Transverse colon (tissue), 4 donors: ENCODE data around the gene CUL2. TPM values are rescaled to one million over a fixed set of nuclear protein-coding genes. Genes with fewer than 3 reads are reported as not detected.

Experiments used
- DNase-seq: peaks from one replicate; pipeline ENCODE4 v3.0.0-alpha.2; 2019
- H3K27ac ChIP-seq, 4 donors: fragments of 200-600 bp; sonication (generic); 2 replicates each; pipeline ENCODE4 v1.5.1; 2016 to 2018; ENCODE audit warnings: inconsistent platforms in 4 of 4
- H3K27me3 ChIP-seq: fragments of 200-600 bp; sonication (generic); 2 replicates; pipeline ENCODE4 v1.5.1; 2017; ENCODE audit warnings: inconsistent platforms
- H3K36me3 ChIP-seq, 4 donors: fragments of 200-600 bp; sonication (generic); 2 replicates each; pipeline ENCODE4 v1.5.1; 2017 to 2019; ENCODE audit warnings: inconsistent platforms in 4 of 4
- H3K4me1 ChIP-seq, 4 donors: fragments of 200-600 bp; sonication (generic); 2 replicates each; pipeline ENCODE4 v1.5.1; 2017 to 2020; ENCODE audit warnings: inconsistent platforms in 4 of 4
- H3K4me3 ChIP-seq, 4 donors: fragments of 200-600 bp; sonication (generic); 1 replicate in 1 of 4; 2 replicates in 3 of 4; pipeline versions ENCODE4 v1.5.1 to v1.6.1; 2017 to 2019; ENCODE audit warnings: inconsistent platforms in 4 of 4
- H3K9me3 ChIP-seq, 2 donors: fragments of 200-600 bp; sonication (generic); 2 replicates each; pipeline ENCODE4 v1.5.1; 2017 to 2019; ENCODE audit warnings: inconsistent platforms in 2 of 2
- EP300 ChIP-seq: sonication (generic); formaldehyde crosslinking; IDR thresholded peaks from one replicate; pipeline ENCODE4 v1.6.1; 2017; ENCODE audit warnings: antibody characterized with exemption, low read depth
- POLR2A ChIP-seq: fragments of 450-650 bp; IDR thresholded peaks from one replicate; pipeline ENCODE4 v1.6.1; 2016; ENCODE audit warnings: antibody characterized with exemption, mild to moderate bottlenecking, moderate library complexity
- POLR2AphosphoS5 ChIP-seq, 3 donors: sonication (generic); formaldehyde crosslinking; IDR thresholded peaks; one replicate each; pipeline ENCODE4 v1.6.1; 2016; ENCODE audit warnings: antibody characterized with exemption in 3 of 3
- WGBS, 2 donors: methylation state at CpG; one replicate each; pipeline ENCODE4 v1.1.5; 2018; ENCODE audit warnings: low coverage in 1 of 2; 5-methylcytosine and 5-hydroxymethylcytosine counted together
- in situ Hi-C, 4 donors: fragments of 200-750 bp; cut with MboI; loops; one replicate each; pipeline versions ENCODE4 v1.15.0 to v1.15.1; 2017; ENCODE audit warnings: low sequenced_read_pairs in 3 of 4, low pct_ligation_motif_present in 1 of 4, low pct_unique_long_range_greater_than_20kb in 1 of 4
- intact Hi-C: fragments of 100-400 bp; cut with DNase I; formaldehyde crosslinking; loops from one replicate; pipeline ENCODE4 v1.15.1; 2023; ENCODE audit warnings: low total_unique reads
- total RNA-seq, 4 donors: library from RNA; depleted of rRNA; stranded (reverse); fragments of >200 nt; gene quantifications; one replicate each; pipeline ENCODE4 v1.1.0, GENCODE V29; 2016
- TF ChIP-seq, protein P1 (sequence below), 5 experiments: fragments of 200-600 bp in 3 of 5; fragments of 450-650 bp in 2 of 5; sonication (generic) in 3 of 5; IDR thresholded peaks; 1 replicate in 2 of 5; 2 replicates in 3 of 5; pipeline ENCODE4 v1.5.1; 2016 to 2017; ENCODE audit warnings: antibody characterized with exemption in 5 of 5, inconsistent platforms in 3 of 5, mild to moderate bottlenecking in 2 of 5, moderate library complexity in 1 of 5

CUL2 gene
- total RNA-seq, 4 donors from 2014 or later, result 6.0 to 15.4 (median 11.5) TPM

GRCh38 chr10:35112571-35112970, 22.4 kb upstream of the CUL2 start:
- H3K27ac ChIP-seq, result no peak overlapping the region
- H3K27me3 ChIP-seq, result no peaks in the 10 kb centered on the region
- intact Hi-C loops (no loop called here), in situ Hi-C loops (loop anchor here in 1 of 4 donors (25.0 kb wide), 1 partner anchor 450 kb away; no protein-coding TSS in a partner anchor)
- no peaks in the 10 kb centered on the region for H3K36me3 ChIP-seq
- DNase-seq, result no peak
- TF ChIP-seq EP300, result no peak
- TF ChIP-seq POLR2A, result no peak
- TF ChIP-seq, protein P1, sequence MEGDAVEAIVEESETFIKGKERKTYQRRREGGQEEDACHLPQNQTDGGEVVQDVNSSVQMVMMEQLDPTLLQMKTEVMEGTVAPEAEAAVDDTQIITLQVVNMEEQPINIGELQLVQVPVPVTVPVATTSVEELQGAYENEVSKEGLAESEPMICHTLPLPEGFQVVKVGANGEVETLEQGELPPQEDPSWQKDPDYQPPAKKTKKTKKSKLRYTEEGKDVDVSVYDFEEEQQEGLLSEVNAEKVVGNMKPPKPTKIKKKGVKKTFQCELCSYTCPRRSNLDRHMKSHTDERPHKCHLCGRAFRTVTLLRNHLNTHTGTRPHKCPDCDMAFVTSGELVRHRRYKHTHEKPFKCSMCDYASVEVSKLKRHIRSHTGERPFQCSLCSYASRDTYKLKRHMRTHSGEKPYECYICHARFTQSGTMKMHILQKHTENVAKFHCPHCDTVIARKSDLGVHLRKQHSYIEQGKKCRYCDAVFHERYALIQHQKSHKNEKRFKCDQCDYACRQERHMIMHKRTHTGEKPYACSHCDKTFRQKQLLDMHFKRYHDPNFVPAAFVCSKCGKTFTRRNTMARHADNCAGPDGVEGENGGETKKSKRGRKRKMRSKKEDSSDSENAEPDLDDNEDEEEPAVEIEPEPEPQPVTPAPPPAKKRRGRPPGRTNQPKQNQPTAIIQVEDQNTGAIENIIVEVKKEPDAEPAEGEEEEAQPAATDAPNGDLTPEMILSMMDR (IDR thresholded peaks at IDR 0.05), result no peak
- no peak for TF ChIP-seq POLR2AphosphoS5 (IDR thresholded peaks at IDR 0.05)
- H3K4me1 ChIP-seq, result no peaks in the 10 kb centered on the region
- WGBS, 2 donors, result 70 to 73% methylated on average over 4 of the region's 4 CpGs
- no peak overlapping the region for H3K4me3 ChIP-seq
- no peaks in the 10 kb centered on the region for H3K9me3 ChIP-seq

DNA sequence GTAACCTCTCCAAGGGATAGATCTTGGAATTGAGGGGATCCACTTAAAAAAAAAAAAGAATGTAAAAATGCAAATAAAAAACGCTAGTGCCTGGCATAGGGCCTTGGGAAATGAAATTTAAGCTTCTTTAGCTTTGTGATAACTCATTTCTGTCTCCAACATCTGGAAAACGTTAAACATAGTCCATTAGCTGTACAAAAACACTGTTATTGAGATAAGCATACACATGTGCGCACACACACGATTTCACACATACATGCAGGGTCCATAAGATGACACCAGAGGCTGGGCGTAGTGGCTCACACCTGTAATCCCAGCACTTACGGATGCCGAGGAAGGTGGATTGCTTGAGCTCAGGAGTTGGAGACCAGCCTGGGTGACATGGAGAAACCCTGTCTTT, 13.7 kb upstream of the CUL2 start:
- no peak for DNase-seq
- Histone ChIP-seq H3K9me3 (no peaks in the 10 kb centered on the region), H3K4me1 (no peaks in the 10 kb centered on the region), H3K27me3 (no peaks in the 10 kb centered on the region), H3K36me3 (no peaks in the 10 kb centered on the region), H3K27ac (no peak overlapping the region), H3K4me3 (no peak overlapping the region)
- intact Hi-C loops (no loop called here), in situ Hi-C loops (loop anchor here in 1 of 4 donors (25.0 kb wide), 1 partner anchor 458 kb away; no protein-coding TSS in a partner anchor)
- TF ChIP-seq POLR2A, result no peak
- no peak for TF ChIP-seq EP300
- no peak for TF ChIP-seq POLR2AphosphoS5 (IDR thresholded peaks at IDR 0.05)
- TF ChIP-seq, protein P1 (IDR thresholded peaks at IDR 0.05), result no peak
- WGBS, 2 donors, result 57 to 68% methylated on average over 6 to 7 of the region's 7 CpGs

DNA sequence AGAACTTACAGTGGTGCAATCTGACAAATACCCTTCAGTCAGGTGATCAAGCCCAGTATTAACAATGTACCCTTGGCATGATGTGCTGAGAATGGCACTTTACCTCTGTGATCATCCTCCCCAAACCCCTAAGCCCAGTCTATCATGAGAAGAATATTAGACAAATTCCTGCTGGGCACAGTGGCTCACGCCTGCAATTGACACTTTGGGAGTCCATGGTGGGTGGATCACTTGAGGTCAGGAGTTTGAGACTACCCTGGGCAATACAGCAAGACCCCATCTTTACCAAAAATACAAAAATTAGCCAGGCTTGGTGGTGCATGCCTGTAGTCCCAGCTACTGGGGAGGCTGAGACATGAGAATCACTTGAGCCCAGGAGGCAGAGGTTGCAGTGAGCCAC, 7.4 kb upstream of the CUL2 start:
- TF ChIP-seq POLR2A, result no peak
- TF ChIP-seq, protein P1 (IDR thresholded peaks at IDR 0.05), result no peak
- no peak for TF ChIP-seq EP300
- TF ChIP-seq POLR2AphosphoS5 (IDR thresholded peaks at IDR 0.05), result no peak
- in situ Hi-C loops, result no loop called here
- H3K9me3 ChIP-seq, result no peaks in the 10 kb centered on the region
- H3K27ac ChIP-seq, result no peak overlapping the region
- H3K4me1 ChIP-seq, result no peaks in the 10 kb centered on the region
- intact Hi-C loops, result no loop called here
- H3K36me3 ChIP-seq, result no peaks in the 10 kb centered on the region
- DNase-seq, result no peak
- no peak overlapping the region for H3K4me3 ChIP-seq
- H3K27me3 ChIP-seq, result peaks cover 18% of the 10 kb centered on the region
- 56 to 67% methylated on average over 1 of the region's 1 CpG for WGBS, 2 donors

- in situ Hi-C loops (no loop called here), intact Hi-C loops (no loop called here)
- no peaks in the 10 kb centered on the region for H3K36me3 ChIP-seq
- 60 to 89% methylated on average over 1 to 2 of the region's 2 CpGs for WGBS, 2 donors
- H3K27me3 ChIP-seq, result peaks cover 18% of the 10 kb centered on the region
- H3K27ac ChIP-seq, result no peak overlapping the region
- no peak for TF ChIP-seq POLR2A
- TF ChIP-seq POLR2AphosphoS5 (IDR thresholded peaks at IDR 0.05), result no peak
- H3K9me3 ChIP-seq, result no peaks in the 10 kb centered on the region
- DNase-seq, result no peak
- H3K4me1 ChIP-seq, result no peaks in the 10 kb centered on the region
- H3K4me3 ChIP-seq, result no peak overlapping the region
Observed at GRCh38 chr10:35096312-35096711, 6.2 kb upstream of the CUL2 start.

DNA sequence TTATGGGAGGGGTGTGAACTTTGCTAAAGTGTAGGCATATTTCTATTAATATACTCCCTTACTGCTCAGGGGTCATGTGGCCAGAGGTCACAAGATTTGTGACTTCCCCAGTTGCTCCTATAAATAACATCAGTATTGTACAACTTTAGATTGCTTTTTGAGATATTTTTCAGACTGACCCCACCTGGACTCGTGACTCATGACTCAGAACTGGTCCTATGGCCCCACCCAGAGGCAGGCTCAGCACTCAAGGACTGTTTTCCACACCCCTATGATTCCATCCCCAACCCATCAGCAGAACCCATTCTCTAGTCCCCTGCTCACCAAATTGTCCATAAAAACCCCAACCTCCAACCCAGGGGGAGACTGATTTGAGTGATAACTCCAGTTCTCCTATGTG, 2.7 kb upstream of the CUL2 start:
- no peak for DNase-seq
- in situ Hi-C loops, result no loop called here
- WGBS, 2 donors, result 50 to 60% methylated on average over 1 of the region's 1 CpG

More for the DNA sequence above, 2.7 kb upstream of the CUL2 start:
- intact Hi-C loops, result no loop called here
- Histone ChIP-seq H3K36me3 (no peaks in the 10 kb centered on the region), H3K27me3 (peaks cover 18% of the 10 kb centered on the region), H3K4me3 (no peak overlapping the region), H3K9me3 (no peaks in the 10 kb centered on the region), H3K27ac (no peak overlapping the region), H3K4me1 (peaks cover 7 to 23% (median 11%) of the 10 kb centered on the region in 4 donors)
- TF ChIP-seq POLR2A, result no peak
- no peak for TF ChIP-seq POLR2AphosphoS5 (IDR thresholded peaks at IDR 0.05)
- TF ChIP-seq, protein P1 (IDR thresholded peaks at IDR 0.05), result no peak
- TF ChIP-seq EP300, result no peak
